ENCODE measurements around the gene ACKR2.

- TF ChIP-seq, protein P1, sequence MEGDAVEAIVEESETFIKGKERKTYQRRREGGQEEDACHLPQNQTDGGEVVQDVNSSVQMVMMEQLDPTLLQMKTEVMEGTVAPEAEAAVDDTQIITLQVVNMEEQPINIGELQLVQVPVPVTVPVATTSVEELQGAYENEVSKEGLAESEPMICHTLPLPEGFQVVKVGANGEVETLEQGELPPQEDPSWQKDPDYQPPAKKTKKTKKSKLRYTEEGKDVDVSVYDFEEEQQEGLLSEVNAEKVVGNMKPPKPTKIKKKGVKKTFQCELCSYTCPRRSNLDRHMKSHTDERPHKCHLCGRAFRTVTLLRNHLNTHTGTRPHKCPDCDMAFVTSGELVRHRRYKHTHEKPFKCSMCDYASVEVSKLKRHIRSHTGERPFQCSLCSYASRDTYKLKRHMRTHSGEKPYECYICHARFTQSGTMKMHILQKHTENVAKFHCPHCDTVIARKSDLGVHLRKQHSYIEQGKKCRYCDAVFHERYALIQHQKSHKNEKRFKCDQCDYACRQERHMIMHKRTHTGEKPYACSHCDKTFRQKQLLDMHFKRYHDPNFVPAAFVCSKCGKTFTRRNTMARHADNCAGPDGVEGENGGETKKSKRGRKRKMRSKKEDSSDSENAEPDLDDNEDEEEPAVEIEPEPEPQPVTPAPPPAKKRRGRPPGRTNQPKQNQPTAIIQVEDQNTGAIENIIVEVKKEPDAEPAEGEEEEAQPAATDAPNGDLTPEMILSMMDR (IDR thresholded peaks at IDR 0.05) = no peak
- no peak for TF ChIP-seq POLR2A (IDR thresholded peaks at IDR 0.05)
These were observed 68.6 kb downstream of the ACKR2 start for GRCh38 chr3:42877881-42878280.

Measured in testis (tissue), 2 donors.